Measurements from ENCODE around the gene GATA6.
"Not testable (repeated sequence)": the region's sequence is repeated elsewhere in the genome, so short reads cannot be mapped to it uniquely, and the experiment has no call there.

GATA6 gene

DNA sequence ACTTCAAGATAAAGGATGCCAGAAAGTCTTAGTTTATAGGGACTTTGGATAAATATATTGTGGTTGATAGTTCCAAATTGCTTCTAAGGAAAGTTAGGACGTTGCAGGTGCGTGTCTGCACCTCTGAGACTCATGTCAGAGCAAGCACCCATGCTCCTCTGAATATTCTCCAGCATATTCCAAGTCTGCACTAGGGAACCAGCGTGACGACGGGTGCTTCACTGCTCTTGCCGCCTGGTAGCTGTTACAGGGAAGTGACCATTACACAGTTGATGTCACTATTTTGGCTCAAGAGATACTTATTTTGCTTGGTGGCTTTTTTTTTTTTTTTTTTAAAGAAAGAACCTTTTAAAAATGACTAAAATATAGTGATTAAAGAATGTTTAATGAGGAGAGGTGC, 35.6 kb downstream of the GATA6 start:
- no peak for DNase-seq (ENCODE audit: low spot score)

GRCh38 chr18:22207021-22207758, 37.8 kb downstream of the GATA6 start:
- DNase-seq (ENCODE audit: low spot score), result no peak

DNA sequence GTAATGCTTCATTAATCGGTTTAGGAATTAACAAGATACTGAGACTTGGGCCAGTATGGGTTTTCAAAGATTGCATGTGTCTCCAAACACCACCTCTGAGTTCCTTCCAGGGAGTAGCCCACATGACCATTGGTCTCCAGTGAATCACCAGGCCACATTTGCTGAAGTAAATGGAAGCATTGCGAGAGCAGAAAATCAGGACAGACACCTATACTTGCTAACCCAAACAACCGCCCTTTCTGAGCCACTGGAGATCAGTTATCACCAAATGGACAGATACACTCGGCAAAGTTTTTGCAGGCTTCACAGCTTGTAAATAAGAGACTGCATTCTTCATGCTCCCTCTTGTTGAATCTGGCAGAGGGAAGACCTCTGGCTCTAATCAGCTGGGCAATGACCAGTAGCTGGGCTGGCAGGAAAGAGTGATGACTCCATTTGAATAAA, 40.9 kb downstream of the GATA6 start:
- no peak for DNase-seq (ENCODE audit: low spot score)

- DNase-seq (ENCODE audit: low spot score), result no peak
Observed at GRCh38 chr18:22211657-22212056, 42.3 kb downstream of the GATA6 start.

DNA sequence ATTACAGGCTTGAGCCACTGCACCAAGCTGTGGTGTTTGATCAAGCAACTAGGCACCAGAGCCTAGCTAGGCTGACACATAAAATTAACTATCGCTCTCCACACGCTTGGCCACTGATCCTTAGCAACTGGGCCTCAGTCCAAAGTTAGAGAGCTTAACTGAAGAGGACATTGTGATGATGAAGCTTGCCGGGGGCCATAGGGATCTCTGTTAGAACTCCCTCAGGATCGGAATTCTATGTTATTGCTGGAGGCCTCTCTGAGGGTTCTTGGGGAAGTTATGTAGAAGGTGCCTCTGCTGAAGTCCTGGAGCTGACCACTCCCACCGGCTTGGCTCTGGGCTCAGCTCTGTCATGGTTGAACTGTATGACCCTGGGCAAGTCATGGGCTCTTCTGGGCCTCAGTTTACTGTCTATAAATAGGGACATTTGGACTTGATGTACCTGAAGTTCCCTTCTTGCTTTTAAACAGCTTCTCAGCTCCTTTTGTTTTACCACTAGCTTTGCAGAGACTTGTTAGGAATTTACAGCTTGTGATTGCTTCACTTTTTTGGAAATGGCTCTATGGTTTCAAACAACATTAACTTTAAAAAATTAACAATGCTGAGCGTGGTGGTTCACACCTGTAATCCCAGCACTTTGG, 44.1 kb downstream of the GATA6 start:
- no peak for DNase-seq (ENCODE audit: low spot score)

DNA sequence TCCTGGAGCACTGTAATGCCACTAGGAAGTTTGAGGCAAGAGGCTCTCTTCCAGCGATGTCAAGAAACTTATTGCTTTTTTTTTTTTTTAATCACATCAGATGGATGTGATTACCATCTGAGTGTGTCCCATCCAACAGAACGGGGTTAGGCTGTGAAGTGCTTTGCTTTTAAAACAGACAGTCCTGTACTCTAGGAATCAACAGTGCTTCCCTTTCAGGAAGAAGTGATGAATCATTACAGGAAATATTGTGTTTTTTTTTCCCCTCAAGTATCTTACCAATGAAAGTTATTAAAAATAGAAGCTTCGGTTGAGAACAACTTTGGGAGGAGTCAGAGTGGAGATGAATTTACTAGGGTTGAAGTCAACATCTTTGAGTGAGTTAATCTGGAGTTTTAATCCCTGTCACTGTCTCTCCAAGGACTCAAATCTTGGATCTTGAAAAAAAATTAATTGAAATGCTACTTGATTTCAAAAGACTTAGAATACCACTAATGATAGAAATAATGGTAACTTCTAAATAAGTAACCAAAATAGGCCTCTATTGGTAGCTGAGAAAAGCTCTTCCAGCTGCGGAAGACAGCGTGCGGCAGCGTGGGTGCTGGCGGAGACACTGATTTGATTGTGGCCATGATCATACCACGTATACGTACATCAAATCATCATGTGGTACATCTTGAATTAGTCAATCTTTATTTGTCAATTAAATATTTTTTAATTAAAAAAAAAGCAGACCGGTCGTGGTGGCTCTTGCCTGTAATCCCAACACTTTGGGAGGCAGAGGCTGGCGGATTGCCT, 45.5 kb downstream of the GATA6 start:
- DNase-seq (ENCODE audit: low spot score), result peak; percentile 48

GRCh38 chr18:22218835-22219234, 49.4 kb downstream of the GATA6 start:
- no peak for DNase-seq (ENCODE audit: low spot score)

- no peak for DNase-seq (ENCODE audit: low spot score)
Observed at GRCh38 chr18:22219568-22220355, 50.4 kb downstream of the GATA6 start.

GRCh38 chr18:22220585-22220984, 51.2 kb downstream of the GATA6 start:
- DNase-seq (ENCODE audit: low spot score), result not testable (repeated sequence)

GRCh38 chr18:22221350-22221749, 52.0 kb downstream of the GATA6 start:
- DNase-seq (ENCODE audit: low spot score), result no peak

- peak; percentile 10 for DNase-seq (ENCODE audit: low spot score)
Observed at GRCh38 chr18:22223254-22223964, 54.0 kb downstream of the GATA6 start.

DNA sequence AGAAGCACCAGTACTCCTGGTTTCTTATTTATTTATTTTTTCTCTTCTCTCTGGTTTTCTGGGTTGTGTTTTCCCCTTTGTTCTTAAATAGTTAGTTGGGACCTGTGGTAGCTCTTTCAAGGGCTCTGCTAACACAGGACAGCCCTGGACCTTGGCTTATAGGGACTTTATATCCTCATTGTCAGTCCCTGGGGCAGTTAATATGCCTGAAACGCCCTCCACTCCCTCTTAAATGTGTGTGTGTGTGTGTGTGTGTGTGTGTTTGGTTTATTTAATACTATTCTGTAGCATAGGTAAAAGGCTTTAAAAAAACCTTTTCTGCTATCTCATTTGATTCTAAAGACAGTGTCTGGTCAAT, 54.6 kb downstream of the GATA6 start:
- DNase-seq (ENCODE audit: low spot score), result no peak

DNA sequence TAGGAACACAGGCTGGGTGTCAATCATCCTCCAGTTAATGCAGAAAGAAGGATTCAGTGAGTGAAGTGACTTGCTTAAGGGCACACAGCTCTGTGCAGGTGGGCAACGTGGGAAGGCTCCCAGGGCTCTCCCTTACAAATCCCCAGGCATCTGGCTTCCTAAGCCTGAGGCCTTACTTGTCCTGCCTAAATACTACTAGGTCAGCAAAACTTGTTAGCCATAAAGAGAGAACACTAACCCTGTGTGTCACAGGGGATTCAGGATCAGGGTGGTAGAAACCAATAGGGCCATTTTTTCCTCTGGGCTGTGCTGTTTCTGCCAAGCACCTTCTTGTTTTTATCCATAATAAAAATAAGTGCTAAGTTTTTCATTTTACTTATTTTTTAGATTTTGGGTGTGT, 55.0 kb downstream of the GATA6 start:
- no peak for DNase-seq (ENCODE audit: low spot score)

- no peak for DNase-seq (ENCODE audit: low spot score)
Observed at GRCh38 chr18:22226801-22227200, 57.4 kb downstream of the GATA6 start.

- DNase-seq (ENCODE audit: low spot score), result no peak
Observed at GRCh38 chr18:22228976-22229375, 59.6 kb downstream of the GATA6 start.

- no peak for DNase-seq (ENCODE audit: low spot score)
Observed at GRCh38 chr18:22229456-22230124, 60.2 kb downstream of the GATA6 start.

DNA sequence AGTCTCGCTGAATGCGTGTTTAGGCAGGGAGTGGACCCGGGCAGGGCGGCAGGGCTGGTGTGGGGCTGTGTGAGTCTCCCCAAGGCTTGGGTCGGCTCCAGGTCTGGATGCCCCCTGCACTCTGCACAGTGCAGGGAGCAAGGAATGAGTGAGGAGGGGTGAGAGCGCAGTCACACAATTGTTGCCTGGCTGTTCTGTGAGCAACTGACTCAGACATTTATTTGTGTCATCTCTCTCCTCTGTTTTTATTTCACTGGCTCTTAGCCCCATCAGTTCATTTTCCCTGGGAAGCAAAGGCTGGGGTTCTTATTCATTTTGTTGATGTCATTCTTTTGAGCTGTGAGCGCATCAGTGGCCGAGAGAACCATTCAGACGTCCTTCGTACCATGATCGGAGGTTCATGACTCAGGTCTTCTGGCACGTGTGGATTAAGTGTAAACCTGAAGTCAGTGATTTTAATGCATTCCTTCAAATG, 61.1 kb downstream of the GATA6 start:
- no peak for DNase-seq (ENCODE audit: low spot score)

DNA sequence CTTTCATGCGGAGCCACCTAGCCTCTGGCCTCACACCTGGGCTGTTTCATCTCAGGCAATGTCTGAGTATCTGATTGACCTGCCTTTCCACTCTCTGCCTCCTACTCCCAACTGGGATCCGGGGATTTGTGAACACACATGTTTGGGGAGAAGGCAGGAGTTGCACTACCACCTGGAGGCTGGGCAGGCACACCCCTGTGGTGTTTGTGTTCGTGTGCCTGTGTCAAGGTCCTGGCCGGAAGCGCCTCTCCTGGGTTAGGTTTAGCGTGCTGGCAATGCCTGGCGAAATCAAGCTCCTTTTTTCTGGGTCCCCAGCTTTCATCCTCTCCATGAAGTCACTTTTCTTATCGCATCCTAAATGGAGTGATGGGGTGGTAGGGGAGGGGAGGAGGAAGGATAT, 63.9 kb downstream of the GATA6 start:
- no peak for DNase-seq (ENCODE audit: low spot score)

DNA sequence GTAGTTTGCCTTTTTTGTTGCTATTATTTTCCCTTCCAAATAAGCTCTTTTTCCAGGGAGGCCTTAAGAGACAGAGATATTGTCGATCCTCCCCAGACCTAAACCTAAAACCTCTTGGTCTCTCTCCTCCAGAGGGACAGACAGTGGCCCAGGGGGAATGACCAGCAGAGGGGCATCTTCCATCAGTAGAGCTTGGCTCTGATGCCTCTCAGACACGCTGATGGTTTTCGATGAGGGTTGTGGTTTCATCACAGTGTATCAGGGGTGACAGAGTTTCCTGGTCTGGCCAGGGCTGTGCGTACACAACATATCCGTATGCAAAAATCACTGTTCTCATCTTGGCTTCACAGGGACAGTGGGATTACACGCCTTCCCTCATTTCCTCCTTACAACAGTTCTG, 68.6 kb downstream of the GATA6 start:
- no peak for DNase-seq (ENCODE audit: low spot score)

- DNase-seq (ENCODE audit: low spot score), result no peak
Observed at GRCh38 chr18:22238681-22239080, 69.3 kb downstream of the GATA6 start.

DNA sequence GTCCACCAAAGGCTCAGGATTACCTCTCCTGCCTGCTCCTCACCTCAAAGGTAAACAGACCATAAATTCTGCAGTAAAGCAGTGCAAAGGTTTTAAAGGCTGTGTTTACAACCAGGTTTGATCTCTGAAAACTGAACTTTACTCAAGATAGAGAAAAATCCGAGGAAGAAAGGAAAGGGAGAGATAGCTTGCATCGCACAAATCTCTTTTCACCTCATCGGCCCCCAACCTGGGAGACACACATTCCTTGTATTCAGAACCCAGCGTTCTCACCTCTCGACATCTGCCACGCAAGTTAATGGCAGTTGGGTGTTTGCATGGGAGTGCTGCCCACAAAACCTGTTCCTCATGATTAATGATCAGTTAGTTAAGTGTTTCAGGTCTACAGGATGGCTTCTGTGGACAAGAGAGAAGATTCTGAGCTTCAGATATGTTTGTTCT, 72.6 kb downstream of the GATA6 start:
- DNase-seq (ENCODE audit: low spot score), result no peak
